CD8-positive, alpha-beta memory T cell (primary cell): Measurements from ENCODE around the gene GPR32. TPM values are rescaled to one million over a fixed set of nuclear protein-coding genes. Genes with fewer than 3 reads are reported as not detected.
A peak's percentile ranks its signal among the peaks of the same experiment; 100 is the strongest.
"Not testable (repeated sequence)": the region's sequence is repeated elsewhere in the genome, so short reads cannot be mapped to it uniquely, and the experiment has no call there.

ENCODE experiments used
- CTCF ChIA-PET: fragments of 350-600 bp; sonication (Branson Sonifier 250); formaldehyde crosslinking; loops from one replicate; lab custom pipeline; 2021; ENCODE audit warnings: antibody characterized with exemption; lab: Charles Lee
- POLR2A ChIA-PET: fragments of 350-600 bp; sonication (Branson Sonifier 250); formaldehyde crosslinking; loops from one replicate; lab custom pipeline; 2021; ENCODE audit warnings: antibody characterized with exemption; lab: Charles Lee
- DNase-seq, 5 donors: peaks; one replicate each; pipeline versions ENCODE4 v3.0.0 to v3.0.0-alpha.2; 2020 to 2022; ENCODE audit warnings: mixed read lengths in 1 of 5
- H3K27ac ChIP-seq: one replicate; pipeline ENCODE4 v1.7.0; 2013; ENCODE audit warnings: low read depth, mild to moderate bottlenecking, low read length, moderate library complexity
- H3K27me3 ChIP-seq: 2 replicates; pipeline ENCODE4 v1.7.0; 2013; ENCODE audit warnings: low read length, mild to moderate bottlenecking; ENCODE audit not compliant: insufficient read depth, poor library complexity, severe bottlenecking
- H3K36me3 ChIP-seq: 2 replicates; pipeline ENCODE4 v1.7.0; 2013; ENCODE audit warnings: mild to moderate bottlenecking, low read length, moderate library complexity; ENCODE audit not compliant: insufficient read depth
- H3K4me1 ChIP-seq: 2 replicates; pipeline ENCODE4 v1.7.0; 2013; ENCODE audit warnings: mild to moderate bottlenecking, low read length, moderate library complexity; ENCODE audit not compliant: insufficient read depth
- H3K4me3 ChIP-seq: 2 replicates; pipeline ENCODE4 v1.7.0; 2013; ENCODE audit warnings: mild to moderate bottlenecking, low read length
- H3K9me3 ChIP-seq: 2 replicates; pipeline ENCODE4 v1.7.0; 2013; ENCODE audit warnings: mild to moderate bottlenecking, low read length
- H3K27ac Mint-ChIP-seq, 8 donors: one replicate each; pipeline ENCODE4 v1.8.0; 2020 to 2021; ENCODE audit warnings: mixed read lengths in 8 of 8, mild to moderate bottlenecking in 6 of 8, inconsistent platforms in 3 of 8, moderate library complexity in 3 of 8
- H3K27me3 Mint-ChIP-seq, 2 donors: one replicate each; pipeline ENCODE4 v1.8.0; 2020 to 2021; ENCODE audit warnings: mixed read lengths in 2 of 2, mild to moderate bottlenecking in 1 of 2, moderate library complexity in 1 of 2
- H3K36me3 Mint-ChIP-seq, 3 donors: one replicate each; pipeline ENCODE4 v1.8.0; 2020 to 2021; ENCODE audit warnings: mixed read lengths in 3 of 3, inconsistent platforms in 1 of 3, mild to moderate bottlenecking in 1 of 3
- H3K4me1 Mint-ChIP-seq, 3 donors: one replicate each; pipeline ENCODE4 v1.8.0; 2020 to 2021; ENCODE audit warnings: mixed read lengths in 3 of 3, inconsistent platforms in 1 of 3, mild to moderate bottlenecking in 1 of 3
- H3K4me3 Mint-ChIP-seq, 7 donors: one replicate each; pipeline ENCODE4 v1.8.0; 2020 to 2021; ENCODE audit warnings: mixed read lengths in 7 of 7, mild to moderate bottlenecking in 6 of 7, moderate library complexity in 4 of 7, inconsistent platforms in 2 of 7
- H3K9me3 Mint-ChIP-seq, 5 donors: one replicate each; pipeline ENCODE4 v1.8.0; 2020 to 2022; ENCODE audit warnings: mixed read lengths in 5 of 5, mild to moderate bottlenecking in 3 of 5, moderate library complexity in 2 of 5, inconsistent platforms in 1 of 5
- polyA plus RNA-seq: library from polyadenylated mRNA; unstranded; fragments of 300-500 nt; fragmentation: Illumina TruSeq; gene quantifications from one replicate; pipeline ENCODE4 v1.2.3, GENCODE V29; 2021
- total RNA-seq, 2 experiments: library from RNA; stranded (reverse); gene quantifications; one replicate each; pipeline ENCODE4 v1.2.3, GENCODE V29; 2021

The GPR32 gene
- total and polyA plus RNA-seq, 3 experiments from 2014 or later: not detected

DNA sequence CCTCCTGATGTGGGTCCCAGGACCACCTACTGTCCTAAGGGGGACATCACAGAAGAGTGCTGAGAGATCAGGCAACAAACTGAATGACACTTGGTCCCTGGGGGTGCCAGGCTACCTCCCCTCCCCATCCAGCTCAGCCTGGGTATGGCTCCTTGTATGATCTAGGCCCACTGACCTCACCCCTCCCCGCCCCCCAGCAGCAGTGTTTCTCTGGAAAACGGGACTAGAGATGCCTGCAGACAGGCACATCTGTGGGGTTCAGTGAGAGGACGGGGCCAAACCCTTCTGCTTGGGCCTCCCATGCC is 29.2 kb downstream of the GPR32 start:
- no peaks in the 10 kb centered on the region for H3K9me3 Mint-ChIP-seq
- peaks cover 22 to 36% (median 29%) of the 10 kb centered on the region in 3 donors for H3K4me1 Mint-ChIP-seq
- POLR2A ChIA-PET: no interaction called here

DNA sequence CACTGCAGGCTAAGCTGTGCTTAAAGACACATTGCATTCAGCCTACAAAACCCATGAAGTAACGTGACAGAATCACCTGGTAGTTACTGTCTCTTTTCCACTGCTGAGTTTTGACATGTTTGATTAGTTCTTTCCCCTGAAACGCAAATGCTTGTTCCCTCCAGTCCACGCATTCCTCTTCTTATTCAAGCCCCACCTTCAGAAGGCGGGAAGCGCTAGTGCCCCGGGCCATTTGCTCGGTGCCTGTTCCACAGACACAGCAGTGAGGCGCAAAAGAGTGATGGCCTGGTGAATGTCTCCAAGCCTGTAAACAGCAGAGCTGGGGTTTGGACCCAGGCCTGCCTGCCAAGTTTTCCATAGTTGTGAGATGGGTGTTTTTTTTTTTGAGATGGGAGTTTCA is 30.8 kb downstream of the GPR32 start:
- Mint-ChIP-seq H3K36me3 (peaks cover 0 to 58% (median 8%) of the 10 kb centered on the region in 3 donors), H3K27me3 (peaks cover 0 to 2% of the 10 kb centered on the region in 2 donors), H3K4me3 (peak overlapping the region in 4 of 7 donors; percentile 11 to 78 (median 47)), H3K9me3 (no peaks in the 10 kb centered on the region), H3K4me1 (peaks cover 37 to 48% (median 45%) of the 10 kb centered on the region in 3 donors), H3K27ac (peak overlapping the region in 4 of 8 donors; percentile 17 to 62 (median 30))
- DNase-seq: no peak
- H3K9me3 ChIP-seq: no peaks in the 10 kb centered on the region
- H3K36me3 ChIP-seq: no peaks in the 10 kb centered on the region
- CTCF ChIA-PET: interaction anchor here (1.1 to 1.6 kb wide), 2 partner anchors 17 to 444 kb away, joined by 4 to 5 read pairs; no protein-coding TSS in a partner anchor
- H3K4me3 ChIP-seq: no peak overlapping the region
- H3K4me1 ChIP-seq: peaks cover 21% of the 10 kb centered on the region
- no peak overlapping the region for H3K27ac ChIP-seq
- POLR2A ChIA-PET: no interaction called here
- H3K27me3 ChIP-seq: no peaks in the 10 kb centered on the region

More for the DNA sequence above, 29.2 kb downstream of the GPR32 start:
- H3K27me3 Mint-ChIP-seq: peaks cover 0 to 2% of the 10 kb centered on the region in 2 donors
- no peak overlapping the region for H3K27ac ChIP-seq
- no peak overlapping the region for H3K4me3 Mint-ChIP-seq
- H3K27ac Mint-ChIP-seq: no peak overlapping the region
- no peaks in the 10 kb centered on the region for H3K9me3 ChIP-seq
- DNase-seq: no peak
- no peaks in the 10 kb centered on the region for H3K27me3 ChIP-seq
- no peaks in the 10 kb centered on the region for H3K36me3 ChIP-seq
- peaks cover 0 to 53% (median 8%) of the 10 kb centered on the region in 3 donors for H3K36me3 Mint-ChIP-seq
- no peak overlapping the region for H3K4me3 ChIP-seq
- peaks cover 14% of the 10 kb centered on the region for H3K4me1 ChIP-seq
- CTCF ChIA-PET: no interaction called here

DNA sequence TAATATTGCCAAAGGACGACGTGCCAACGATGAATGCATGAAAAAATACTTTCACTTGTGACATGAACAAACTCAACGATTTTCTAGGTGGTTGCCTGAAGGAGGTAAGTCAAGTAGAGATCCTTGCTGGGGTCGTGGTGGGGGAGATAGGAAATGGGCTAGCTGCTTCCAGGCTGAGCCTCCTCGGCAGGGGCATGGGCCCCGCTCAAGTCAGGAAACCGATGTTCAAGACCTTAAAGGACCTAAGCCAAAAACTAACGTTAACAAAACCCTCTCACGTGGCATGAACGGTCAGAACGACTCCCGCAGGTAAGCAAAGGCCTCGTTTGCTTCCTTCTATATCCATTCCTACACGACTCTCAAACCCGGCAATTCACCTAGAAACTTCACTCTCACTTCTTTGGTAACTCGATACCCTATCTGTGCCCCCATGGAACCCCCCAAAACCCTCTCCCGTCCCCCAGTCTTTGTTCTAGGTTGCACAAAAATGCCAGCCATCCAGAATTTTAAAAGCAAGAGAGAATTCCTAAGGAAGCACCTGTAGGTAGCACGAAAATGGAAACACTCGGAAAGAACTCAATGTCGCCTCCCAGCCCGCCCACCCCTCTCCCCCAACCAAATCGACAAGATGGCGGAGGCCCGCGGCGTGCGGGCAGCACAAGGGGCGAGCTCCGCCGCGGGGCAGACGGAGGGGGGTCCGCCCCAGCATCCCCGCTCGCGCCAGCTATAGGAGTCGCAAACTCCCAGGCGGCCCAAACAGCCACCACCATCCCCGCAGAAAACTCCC is 33.6 kb downstream of the GPR32 start:
- no peaks in the 10 kb centered on the region for H3K9me3 ChIP-seq
- ChIA-PET CTCF (no interaction called here), POLR2A (interaction anchor here (0.5 kb wide), 1 partner anchor 12 kb away, joined by 4 read pairs; no protein-coding TSS in a partner anchor)
- H3K4me3 Mint-ChIP-seq: peak overlapping the region; percentile 94 to 99 (median 97)
- H3K36me3 ChIP-seq: no peaks in the 10 kb centered on the region
- H3K27ac ChIP-seq: peak overlapping the region; percentile 97
- peak in 1 of 5 donors; percentile 17 for DNase-seq
- H3K27me3 ChIP-seq: no peaks in the 10 kb centered on the region
- H3K27ac Mint-ChIP-seq: peak overlapping the region; percentile 99 to 100 (median 100)
- H3K27me3 Mint-ChIP-seq: peaks cover 0 to 2% of the 10 kb centered on the region in 2 donors
- H3K4me3 ChIP-seq: peak overlapping the region; percentile 96
- peaks cover 40 to 50% (median 48%) of the 10 kb centered on the region in 3 donors for H3K4me1 Mint-ChIP-seq
- peaks cover 0 to 38% (median 7%) of the 10 kb centered on the region in 3 donors for H3K36me3 Mint-ChIP-seq
- peaks cover 21% of the 10 kb centered on the region for H3K4me1 ChIP-seq
- no peaks in the 10 kb centered on the region for H3K9me3 Mint-ChIP-seq

DNA sequence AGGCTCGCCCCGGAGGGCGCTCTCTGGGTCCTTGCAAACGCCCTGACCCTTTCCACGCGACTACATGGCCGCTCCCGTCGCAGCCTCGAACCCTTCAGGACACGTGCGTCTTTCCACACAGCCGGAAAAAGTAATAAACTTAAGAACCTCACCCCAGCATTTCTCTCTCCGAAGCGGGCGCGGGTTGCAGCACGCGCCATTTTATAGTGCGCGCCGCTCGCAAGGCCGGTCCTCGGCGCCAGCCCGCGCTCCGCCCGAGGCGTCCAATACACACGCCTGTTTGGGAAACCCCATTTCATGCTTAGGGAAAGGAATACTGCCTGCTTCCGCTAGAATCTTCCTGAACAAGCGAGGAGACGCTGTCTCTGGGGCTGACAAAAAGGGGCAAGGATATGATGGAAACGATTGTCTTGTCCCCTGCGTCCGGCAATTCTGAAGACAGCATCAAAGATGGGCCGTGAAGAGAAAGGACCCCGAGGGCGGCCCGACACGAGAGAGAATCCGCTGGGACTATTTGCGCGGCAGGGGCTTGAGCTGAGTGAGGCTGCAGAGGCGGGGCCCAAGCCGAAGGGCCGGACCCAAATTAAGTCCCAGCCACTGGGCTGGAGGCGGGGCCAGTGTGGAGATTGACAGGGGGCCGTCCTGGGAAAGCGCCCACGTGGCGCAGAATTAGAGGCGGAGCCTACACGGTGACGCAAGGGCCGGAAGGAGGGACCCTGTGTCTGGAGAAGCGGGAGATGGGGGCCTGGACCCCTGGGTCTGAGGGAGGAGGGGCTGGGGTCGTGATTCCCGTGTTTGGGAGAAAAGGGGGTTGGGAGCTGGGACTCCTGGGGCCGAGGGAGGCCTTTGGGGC is 34.4 kb downstream of the GPR32 start:
- H3K4me3 Mint-ChIP-seq: peak overlapping the region; percentile 94 to 99 (median 97)
- POLR2A ChIA-PET: interaction anchor here (0.8 to 0.9 kb wide), 2 partner anchors 294 to 547 kb away, joined by 3 to 5 read pairs; partner anchors contain the start of gene JOSD2
- H3K9me3 ChIP-seq: no peaks in the 10 kb centered on the region
- H3K36me3 ChIP-seq: no peaks in the 10 kb centered on the region
- H3K27me3 Mint-ChIP-seq: peaks cover 0 to 5% of the 10 kb centered on the region in 2 donors
- H3K27ac ChIP-seq: peak overlapping the region; percentile 97
- peaks cover 0 to 33% (median 7%) of the 10 kb centered on the region in 3 donors for H3K36me3 Mint-ChIP-seq
- peak; percentile 96 to 98 (median 97) for DNase-seq
- peaks cover 21% of the 10 kb centered on the region for H3K4me1 ChIP-seq
- H3K27ac Mint-ChIP-seq: peak overlapping the region; percentile 99 to 100 (median 100)
- no peaks in the 10 kb centered on the region for H3K9me3 Mint-ChIP-seq
- peaks cover 40 to 50% (median 48%) of the 10 kb centered on the region in 3 donors for H3K4me1 Mint-ChIP-seq
- peak overlapping the region; percentile 96 for H3K4me3 ChIP-seq
- CTCF ChIA-PET: no interaction called here
- no peaks in the 10 kb centered on the region for H3K27me3 ChIP-seq

GRCh38 chr19:50808856-50809255 is 38.6 kb downstream of the GPR32 start:
- H3K36me3 Mint-ChIP-seq: peaks cover 0 to 9% (median 0%) of the 10 kb centered on the region in 3 donors
- no peaks in the 10 kb centered on the region for H3K9me3 ChIP-seq
- H3K27ac ChIP-seq: no peak overlapping the region
- no peak for DNase-seq
- CTCF ChIA-PET: no interaction called here
- POLR2A ChIA-PET: no interaction called here
- no peak overlapping the region for H3K4me3 Mint-ChIP-seq
- H3K27me3 Mint-ChIP-seq: peaks cover 9 to 18% of the 10 kb centered on the region in 2 donors
- H3K36me3 ChIP-seq: no peaks in the 10 kb centered on the region
- no peak overlapping the region for H3K27ac Mint-ChIP-seq
- H3K4me3 ChIP-seq: no peak overlapping the region
- no peaks in the 10 kb centered on the region for H3K9me3 Mint-ChIP-seq
- H3K4me1 Mint-ChIP-seq: peaks cover 22 to 24% (median 23%) of the 10 kb centered on the region in 3 donors
- H3K4me1 ChIP-seq: peaks cover 8% of the 10 kb centered on the region
- no peaks in the 10 kb centered on the region for H3K27me3 ChIP-seq

DNA sequence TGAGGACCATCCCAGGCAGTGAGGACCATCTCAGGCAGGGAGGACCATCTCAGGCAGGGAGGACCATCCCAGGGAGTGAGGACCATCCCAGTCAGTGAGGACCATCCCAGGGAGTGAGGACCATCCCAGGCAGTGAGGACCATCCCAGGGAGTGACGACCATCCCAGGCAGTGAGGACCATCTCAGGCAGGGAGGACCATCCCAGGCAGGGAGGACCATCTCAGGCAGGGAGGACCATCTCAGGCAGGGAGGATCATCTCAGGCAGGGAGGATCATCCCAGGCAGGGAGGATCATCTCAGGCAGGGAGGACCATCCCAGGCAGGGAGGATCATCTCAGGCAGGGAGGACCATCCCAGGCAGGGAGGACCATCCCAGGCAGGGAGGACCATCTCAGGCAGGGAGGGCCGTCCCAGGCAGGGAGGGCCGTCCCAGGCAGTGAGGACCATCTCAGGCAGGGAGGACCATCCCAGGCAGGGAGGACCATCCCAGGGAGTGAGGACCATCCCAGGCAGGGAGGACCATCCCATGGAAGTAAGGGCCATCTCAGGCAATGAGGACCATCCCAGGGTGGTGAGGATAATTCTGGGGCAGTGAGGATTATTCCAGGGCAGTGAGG is 41.5 kb downstream of the GPR32 start:
- CTCF ChIA-PET, H3K4me3 Mint-ChIP-seq, H3K27ac ChIP-seq, H3K27ac Mint-ChIP-seq, H3K4me1 ChIP-seq, H3K4me3 ChIP-seq, H3K4me1 Mint-ChIP-seq, H3K27me3 ChIP-seq, POLR2A ChIA-PET, H3K36me3 ChIP-seq, H3K36me3 Mint-ChIP-seq, H3K9me3 ChIP-seq, DNase-seq, H3K9me3 Mint-ChIP-seq: not testable (repeated sequence)
- H3K27me3 Mint-ChIP-seq: peaks cover 20 to 33% of the 10 kb centered on the region in 2 donors

DNA sequence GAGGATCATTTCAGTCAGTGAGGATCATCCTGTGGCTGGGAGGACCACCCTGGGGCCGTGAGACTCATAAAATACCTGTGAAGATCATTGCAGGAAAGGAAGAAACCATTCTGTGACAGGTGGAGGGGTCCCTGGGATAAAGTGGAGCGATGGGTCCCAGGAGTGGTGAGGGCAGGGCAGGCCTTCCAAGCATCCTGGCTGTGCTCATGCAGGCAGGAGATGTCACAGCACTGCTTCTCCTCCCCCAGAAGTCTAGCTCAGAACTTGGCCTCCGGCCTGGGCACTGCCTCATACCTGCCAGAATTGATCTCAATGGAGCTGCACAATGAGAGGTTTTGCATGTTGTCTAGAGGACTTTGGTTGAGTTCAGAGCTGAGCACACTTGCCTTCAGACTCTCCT is 42.2 kb downstream of the GPR32 start:
- Mint-ChIP-seq H3K9me3 (peaks cover 0 to 3% (median 0%) of the 10 kb centered on the region in 5 donors), H3K36me3 (peaks cover 0 to 4% (median 0%) of the 10 kb centered on the region in 3 donors), H3K4me1 (peaks cover 2 to 4% (median 3%) of the 10 kb centered on the region in 3 donors), H3K27me3 (peaks cover 27 to 40% of the 10 kb centered on the region in 2 donors), H3K4me3 (peak overlapping the region in 1 of 7 donors; percentile 41), H3K27ac (peak overlapping the region in 1 of 8 donors; percentile 46)
- H3K27me3 ChIP-seq: peaks cover 6% of the 10 kb centered on the region
- no peak overlapping the region for H3K4me3 ChIP-seq
- no peak for DNase-seq
- no peaks in the 10 kb centered on the region for H3K36me3 ChIP-seq
- ChIA-PET POLR2A (no interaction called here), CTCF (no interaction called here)
- H3K4me1 ChIP-seq: no peaks in the 10 kb centered on the region
- no peaks in the 10 kb centered on the region for H3K9me3 ChIP-seq
- no peak overlapping the region for H3K27ac ChIP-seq
